Coronary artery (tissue), 2 donors: ENCODE measurements around the gene FGF13.

Experiments
- DNase-seq: peaks from one replicate; pipeline ENCODE4 v3.0.0-alpha.2; 2017; ENCODE audit warnings: low spot score
- H3K27ac ChIP-seq, 2 donors: fragments of 200-600 bp; sonication (generic); one replicate each; pipeline ENCODE4 v1.5.1; 2016 to 2019
- H3K4me3 ChIP-seq: fragments of 200-600 bp; sonication (generic); 2 replicates; pipeline ENCODE4 v1.5.1; 2016; ENCODE audit warnings: mild to moderate bottlenecking, moderate library complexity
- TF ChIP-seq, protein P1 (sequence below): fragments of 200-600 bp; sonication (generic); IDR thresholded peaks from one replicate; pipeline ENCODE4 v1.5.1; 2019; ENCODE audit warnings: antibody characterized with exemption

The FGF13 gene

DNA sequence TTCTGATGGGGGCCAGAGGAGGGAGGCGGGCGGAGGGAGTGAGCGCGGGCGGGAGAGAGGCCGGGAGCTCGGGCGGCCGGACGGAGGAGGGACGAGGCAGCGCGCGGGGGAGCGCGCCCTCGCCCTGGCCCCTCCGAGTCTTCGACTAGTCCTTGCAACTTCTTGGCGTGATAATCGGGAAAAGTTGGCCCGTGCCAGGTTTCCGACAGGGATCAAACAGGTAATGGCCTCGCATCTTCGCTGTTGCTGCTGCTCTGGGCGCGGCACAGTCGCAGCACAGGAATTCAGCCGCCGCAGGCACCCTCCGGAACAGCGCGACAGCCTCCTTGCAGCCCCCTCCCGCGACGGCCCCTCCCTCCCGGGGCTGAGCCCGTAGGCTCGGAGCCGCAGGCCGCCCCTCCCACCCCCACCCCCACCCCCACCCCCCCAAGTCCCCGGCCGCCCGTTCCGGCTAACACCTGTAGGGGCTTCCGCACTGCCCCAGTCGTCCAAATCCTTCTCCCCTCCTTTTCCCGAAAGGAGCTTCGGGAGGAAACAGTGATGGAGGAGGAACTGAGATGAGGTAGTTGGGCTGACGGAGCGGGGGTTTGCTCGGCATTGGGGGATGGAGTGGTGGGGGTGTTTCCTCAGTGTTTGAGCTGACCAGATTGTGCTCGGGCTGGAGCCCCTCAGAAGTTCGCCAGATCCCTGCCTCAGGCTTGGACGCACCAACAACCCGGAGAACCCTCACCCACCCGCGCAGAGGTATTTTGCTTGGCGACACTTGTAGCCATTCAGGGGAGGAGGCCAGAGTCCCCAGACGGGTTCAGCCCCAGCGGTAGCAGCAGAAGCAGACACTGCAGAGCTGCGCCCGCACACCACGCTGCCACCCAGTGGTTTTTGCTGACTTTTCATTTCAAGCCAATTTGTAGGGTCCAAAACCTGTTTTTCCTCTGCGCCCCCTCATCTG, at the start of gene FGF13:
Gene FGF13 (minus strand): TSS at position 319 of the 949 bp plus-strand sequence. CDS start 714 bp downstream, outside the sequence.
- H3K4me3 ChIP-seq: peak within 1 kb of the TSS; percentile 75
- peak within 1 kb of the TSS; percentile 67 to 86 for H3K27ac ChIP-seq
- peak; percentile 76 for DNase-seq
- TF ChIP-seq, protein P1, sequence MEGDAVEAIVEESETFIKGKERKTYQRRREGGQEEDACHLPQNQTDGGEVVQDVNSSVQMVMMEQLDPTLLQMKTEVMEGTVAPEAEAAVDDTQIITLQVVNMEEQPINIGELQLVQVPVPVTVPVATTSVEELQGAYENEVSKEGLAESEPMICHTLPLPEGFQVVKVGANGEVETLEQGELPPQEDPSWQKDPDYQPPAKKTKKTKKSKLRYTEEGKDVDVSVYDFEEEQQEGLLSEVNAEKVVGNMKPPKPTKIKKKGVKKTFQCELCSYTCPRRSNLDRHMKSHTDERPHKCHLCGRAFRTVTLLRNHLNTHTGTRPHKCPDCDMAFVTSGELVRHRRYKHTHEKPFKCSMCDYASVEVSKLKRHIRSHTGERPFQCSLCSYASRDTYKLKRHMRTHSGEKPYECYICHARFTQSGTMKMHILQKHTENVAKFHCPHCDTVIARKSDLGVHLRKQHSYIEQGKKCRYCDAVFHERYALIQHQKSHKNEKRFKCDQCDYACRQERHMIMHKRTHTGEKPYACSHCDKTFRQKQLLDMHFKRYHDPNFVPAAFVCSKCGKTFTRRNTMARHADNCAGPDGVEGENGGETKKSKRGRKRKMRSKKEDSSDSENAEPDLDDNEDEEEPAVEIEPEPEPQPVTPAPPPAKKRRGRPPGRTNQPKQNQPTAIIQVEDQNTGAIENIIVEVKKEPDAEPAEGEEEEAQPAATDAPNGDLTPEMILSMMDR: no peak

DNA sequence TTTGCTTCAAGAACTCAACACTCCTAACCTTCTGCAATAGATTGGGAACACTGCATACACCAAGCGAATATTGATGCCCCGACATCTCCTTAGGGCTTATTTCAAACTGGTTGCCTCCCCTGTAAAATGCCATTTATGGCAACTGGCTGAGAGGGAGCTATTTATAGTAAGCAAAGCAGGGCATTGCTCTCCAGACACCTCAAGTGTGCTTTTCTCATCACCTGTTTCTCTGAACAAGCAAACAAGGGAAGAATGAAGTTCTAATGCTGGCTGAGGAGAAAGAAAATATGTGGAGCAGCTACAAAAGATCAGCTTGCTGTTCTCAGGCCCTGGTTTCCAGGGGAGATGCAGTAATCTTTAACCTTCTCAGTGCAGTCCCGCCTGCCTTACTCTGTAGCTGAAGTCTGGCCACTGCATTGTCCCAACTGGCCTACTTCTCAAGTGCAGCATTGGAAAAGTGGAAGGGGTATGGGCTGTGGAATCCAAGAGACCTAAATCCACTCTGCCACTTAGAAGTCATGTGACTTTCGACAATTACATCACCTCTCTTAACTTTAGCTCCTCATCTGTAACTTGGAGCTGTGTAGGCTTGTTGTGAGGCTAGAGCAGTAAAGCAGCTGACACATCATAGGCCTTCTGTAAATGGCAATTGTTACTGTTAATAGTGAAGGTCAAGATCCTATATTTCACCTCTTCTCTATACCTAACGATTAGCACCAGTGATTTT, 47.9 kb upstream of the FGF13 start:
- DNase-seq: no peak
- TF ChIP-seq, protein P1: no peak
- no peak overlapping the region for H3K27ac ChIP-seq
- H3K4me3 ChIP-seq: no peak overlapping the region

DNA sequence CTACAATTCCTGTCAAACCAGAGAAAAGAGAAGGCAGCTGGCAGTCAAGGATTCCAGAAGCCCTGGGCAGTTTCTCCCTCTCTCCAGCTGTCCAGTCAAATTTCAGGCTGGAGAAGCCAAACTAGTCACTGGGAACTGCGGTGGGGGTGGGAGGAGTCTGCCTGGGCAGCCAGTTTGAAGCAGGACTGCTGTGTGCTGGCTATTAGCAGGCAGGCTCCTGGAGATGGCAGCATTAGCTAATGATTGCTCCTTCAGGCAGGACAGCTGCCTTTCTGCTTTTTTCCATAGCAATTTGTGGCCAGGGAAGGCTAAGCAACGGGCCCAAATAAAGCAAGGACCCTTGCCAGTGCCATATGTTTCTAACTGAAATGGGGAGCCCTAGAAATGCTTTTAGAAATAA, 44.7 kb upstream of the FGF13 start:
- Histone ChIP-seq H3K4me3 (no peak overlapping the region), H3K27ac (no peak overlapping the region)
- no peak for DNase-seq
- TF ChIP-seq, protein P1: no peak

DNA sequence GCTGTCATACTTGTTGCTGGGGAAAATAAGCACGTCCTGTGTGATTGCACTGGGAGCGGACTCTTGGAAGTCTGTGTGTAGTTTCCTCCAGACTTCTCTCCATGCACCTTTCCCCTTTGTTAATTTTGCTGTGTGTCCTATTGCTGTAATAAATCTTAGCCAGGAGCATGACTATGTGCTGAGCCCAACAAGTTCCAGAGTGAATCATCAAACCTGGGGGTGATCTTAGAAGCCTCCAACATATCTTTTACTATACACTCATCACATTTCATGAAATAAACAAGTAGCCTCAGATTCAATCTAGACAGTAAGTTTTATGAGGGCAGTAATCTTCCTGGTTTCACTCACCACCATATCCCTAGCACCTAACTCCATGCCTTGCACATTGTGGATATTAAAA, 43.3 kb upstream of the FGF13 start:
- TF ChIP-seq, protein P1: no peak
- no peak overlapping the region for H3K4me3 ChIP-seq
- no peak overlapping the region for H3K27ac ChIP-seq
- DNase-seq: no peak

DNA sequence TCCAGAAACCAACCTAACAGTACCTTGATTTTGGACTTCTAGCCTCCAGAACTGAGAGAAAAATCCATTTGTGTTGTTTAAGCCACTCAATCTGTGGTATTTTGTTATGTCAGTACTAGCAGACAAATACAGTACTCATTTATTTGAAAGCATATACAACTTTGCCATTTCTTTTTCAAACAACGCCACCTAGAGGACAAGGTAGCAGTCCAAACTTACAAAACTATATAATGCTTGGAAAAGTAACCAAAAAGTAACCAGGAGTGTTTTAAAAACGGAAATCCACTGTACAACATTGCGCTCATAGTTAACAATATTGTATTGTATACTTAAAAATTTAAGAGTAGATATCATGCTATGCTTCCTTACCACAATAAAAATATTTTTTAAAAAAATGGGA, 37.0 kb upstream of the FGF13 start:
- TF ChIP-seq, protein P1: no peak
- no peak overlapping the region for H3K4me3 ChIP-seq
- H3K27ac ChIP-seq: no peak overlapping the region
- DNase-seq: no peak

DNA sequence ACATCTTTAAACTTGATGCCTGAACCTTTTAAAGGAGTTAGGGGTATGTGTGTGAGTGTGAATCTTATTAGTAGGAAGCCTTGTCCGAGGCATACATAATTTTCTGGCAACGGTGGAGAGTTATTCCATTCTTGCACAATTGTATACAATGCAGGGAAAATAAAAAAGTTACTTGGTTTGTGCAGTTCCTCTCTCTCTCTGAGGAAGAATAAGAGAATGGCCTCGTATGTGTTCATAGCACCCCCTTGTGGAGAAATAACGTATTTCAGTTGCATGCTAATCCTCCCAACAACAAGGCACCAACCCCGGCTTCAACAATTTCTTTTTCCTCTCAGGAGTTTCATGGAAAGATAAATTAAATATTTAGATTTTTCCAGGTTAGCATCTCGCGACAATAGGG, 33.7 kb upstream of the FGF13 start:
- no peak for DNase-seq
- Histone ChIP-seq H3K4me3 (no peak overlapping the region), H3K27ac (no peak overlapping the region)
- TF ChIP-seq, protein P1: peak; percentile 77
